Measurements from ENCODE around the gene PACS1. TPM values are rescaled to one million over a fixed set of nuclear protein-coding genes. Genes with fewer than 3 reads are reported as not detected.

PACS1 gene
- total RNA-seq, 2 experiments from 2014 or later, result 77.8 to 80.7 TPM

- no peak overlapping the region for H3K27ac Mint-ChIP-seq
- CTCF ChIA-PET, result interaction anchor here (2.4 kb wide), 1 partner anchor 62 kb away, joined by 10 read pairs; no protein-coding TSS in a partner anchor
- no peaks in the 10 kb centered on the region for H3K9me3 Mint-ChIP-seq
- H3K27me3 Mint-ChIP-seq (ENCODE audit: low read depth), result peaks cover 2% of the 10 kb centered on the region
- intact Hi-C loops (cut with micrococcal nuclease), result no loop called here
- H3K4me1 Mint-ChIP-seq (ENCODE audit: low read depth), result peaks cover 41% of the 10 kb centered on the region
- H3K36me3 Mint-ChIP-seq (ENCODE audit: low read depth), result no peaks in the 10 kb centered on the region
- no peak overlapping the region for H3K4me3 Mint-ChIP-seq
- DNase-seq, result no peak
These were observed 215.3 kb downstream of the PACS1 start for GRCh38 chr11:66285250-66285947.

- Mint-ChIP-seq H3K36me3 (ENCODE audit: low read depth) (no peaks in the 10 kb centered on the region), H3K27ac (no peak overlapping the region)
These were observed 216.6 kb downstream of the PACS1 start for GRCh38 chr11:66286699-66287098.

GRCh38 chr11:66287211-66287888, 217.3 kb downstream of the PACS1 start:
- intact Hi-C loops (cut with micrococcal nuclease), result no loop called here
- CTCF ChIA-PET, result interaction anchor here (0.6 to 2.4 kb wide), 3 partner anchors 25 to 64 kb away, joined by 3 to 10 read pairs (median 3); no protein-coding TSS in a partner anchor
- Mint-ChIP-seq H3K9me3 (no peaks in the 10 kb centered on the region), H3K36me3 (ENCODE audit: low read depth) (no peaks in the 10 kb centered on the region), H3K4me3 (peak overlapping the region; percentile 55), H3K4me1 (ENCODE audit: low read depth) (peaks cover 39% of the 10 kb centered on the region), H3K27ac (no peak overlapping the region), H3K27me3 (ENCODE audit: low read depth) (peaks cover 5% of the 10 kb centered on the region)
- no peak for DNase-seq

More at GRCh38 chr11:66286699-66287098, 216.6 kb downstream of the PACS1 start:
- Mint-ChIP-seq H3K9me3 (no peaks in the 10 kb centered on the region), H3K4me1 (ENCODE audit: low read depth) (peaks cover 43% of the 10 kb centered on the region), H3K4me3 (no peak overlapping the region), H3K27me3 (ENCODE audit: low read depth) (peaks cover 5% of the 10 kb centered on the region)
- intact Hi-C loops (cut with micrococcal nuclease), result no loop called here
- CTCF ChIA-PET, result interaction anchor here (0.6 to 2.4 kb wide), 4 partner anchors 26 to 1413 kb away, joined by 3 to 10 read pairs (median 3); no protein-coding TSS in a partner anchor
- DNase-seq, result no peak

GRCh38 chr11:66287889-66288670, 218.0 kb downstream of the PACS1 start:
- Mint-ChIP-seq H3K4me3 (peak overlapping the region; percentile 81), H3K27ac (peak overlapping the region; percentile 70), H3K4me1 (ENCODE audit: low read depth) (peaks cover 37% of the 10 kb centered on the region), H3K27me3 (ENCODE audit: low read depth) (peaks cover 12% of the 10 kb centered on the region), H3K36me3 (ENCODE audit: low read depth) (no peaks in the 10 kb centered on the region), H3K9me3 (no peaks in the 10 kb centered on the region)
- DNase-seq, result no peak
- CTCF ChIA-PET, result interaction anchor here (1.0 to 1.6 kb wide), 3 partner anchors 8 to 66 kb away, joined by 3 to 7 read pairs (median 5); no protein-coding TSS in a partner anchor
- intact Hi-C loops (cut with micrococcal nuclease), result loop anchor here (2.0 kb wide), 1 partner anchor 193 kb away; the partner anchor contains the start of gene DPP3

GRCh38 chr11:66288671-66289547, 218.8 kb downstream of the PACS1 start, which contains the start of gene YIF1A:
Gene YIF1A, minus strand, starts transcription at chr11:66289143. Its CDS starts 158 bp downstream, at chr11:66288985.
- intact Hi-C loops (cut with micrococcal nuclease), result loop anchor here (1.0 to 2.0 kb wide), 6 partner anchors 21 to 192 kb away; partner anchors contain the start of genes BRMS1, DPP3, NPAS4 and RAB1B
- Mint-ChIP-seq H3K27ac (peak within 1 kb of the TSS; percentile 70), H3K4me3 (peak within 1 kb of the TSS; percentile 81), H3K27me3 (ENCODE audit: low read depth) (peaks cover 18% of the 10 kb centered on the region), H3K36me3 (ENCODE audit: low read depth) (no peaks in the 10 kb centered on the region), H3K4me1 (ENCODE audit: low read depth) (peaks cover 35% of the 10 kb centered on the region), H3K9me3 (no peaks in the 10 kb centered on the region)
- CTCF ChIA-PET, result interaction anchor here (0.6 to 1.6 kb wide), 9 partner anchors 9 to 404 kb away, joined by 3 to 7 read pairs (median 3); no protein-coding TSS in a partner anchor
- DNase-seq, result peak; percentile 99

- intact Hi-C loops (cut with micrococcal nuclease), result loop anchor here (1.0 to 2.0 kb wide), 6 partner anchors 21 to 191 kb away; partner anchors contain the start of genes BRMS1, DPP3, NPAS4 and RAB1B
- CTCF ChIA-PET, result interaction anchor here (0.8 to 1.6 kb wide), 5 partner anchors 8 to 405 kb away, joined by 3 to 7 read pairs (median 3); no protein-coding TSS in a partner anchor
- no peaks in the 10 kb centered on the region for H3K36me3 Mint-ChIP-seq (ENCODE audit: low read depth)
- H3K9me3 Mint-ChIP-seq, result no peaks in the 10 kb centered on the region
- peak overlapping the region; percentile 65 for H3K27ac Mint-ChIP-seq
- peaks cover 35% of the 10 kb centered on the region for H3K4me1 Mint-ChIP-seq (ENCODE audit: low read depth)
- peak; percentile 87 for DNase-seq
- peak overlapping the region; percentile 81 for H3K4me3 Mint-ChIP-seq
- H3K27me3 Mint-ChIP-seq (ENCODE audit: low read depth), result peaks cover 18% of the 10 kb centered on the region
These were observed 219.7 kb downstream of the PACS1 start for GRCh38 chr11:66289548-66290329.

GRCh38 chr11:66290330-66290621, 220.2 kb downstream of the PACS1 start:
- Mint-ChIP-seq H3K27me3 (ENCODE audit: low read depth) (peaks cover 18% of the 10 kb centered on the region), H3K9me3 (no peaks in the 10 kb centered on the region), H3K27ac (no peak overlapping the region), H3K4me3 (peak overlapping the region; percentile 81), H3K36me3 (ENCODE audit: low read depth) (no peaks in the 10 kb centered on the region), H3K4me1 (ENCODE audit: low read depth) (peaks cover 35% of the 10 kb centered on the region)
- no peak for DNase-seq
- CTCF ChIA-PET, result no interaction called here
- intact Hi-C loops (cut with micrococcal nuclease), result no loop called here

- DNase-seq, result no peak
- CTCF ChIA-PET, result interaction anchor here (1.0 kb wide), 1 partner anchor 20 kb away, joined by 3 read pairs; no protein-coding TSS in a partner anchor
- Mint-ChIP-seq H3K4me3 (no peak overlapping the region), H3K27ac (no peak overlapping the region), H3K9me3 (no peaks in the 10 kb centered on the region), H3K27me3 (ENCODE audit: low read depth) (peaks cover 18% of the 10 kb centered on the region), H3K4me1 (ENCODE audit: low read depth) (peaks cover 35% of the 10 kb centered on the region), H3K36me3 (ENCODE audit: low read depth) (no peaks in the 10 kb centered on the region)
- intact Hi-C loops (cut with micrococcal nuclease), result no loop called here
These were observed 221.2 kb downstream of the PACS1 start for GRCh38 chr11:66291303-66291705.

- Mint-ChIP-seq H3K27me3 (ENCODE audit: low read depth) (peaks cover 18% of the 10 kb centered on the region), H3K4me1 (ENCODE audit: low read depth) (peaks cover 33% of the 10 kb centered on the region), H3K36me3 (ENCODE audit: low read depth) (no peaks in the 10 kb centered on the region), H3K9me3 (no peaks in the 10 kb centered on the region), H3K4me3 (peak within 1 kb of the TSS; percentile 40), H3K27ac (no peak within 1 kb of the TSS)
- CTCF ChIA-PET, result interaction anchor here (1.0 kb wide), 1 partner anchor 20 kb away, joined by 3 read pairs; no protein-coding TSS in a partner anchor
- no peak for DNase-seq
- intact Hi-C loops (cut with micrococcal nuclease), result no loop called here
These were observed 221.9 kb downstream of the PACS1 start, which contains the start of gene TMEM151A for GRCh38 chr11:66291706-66292542. Gene TMEM151A, plus strand, starts transcription at chr11:66291894. Its CDS starts 120 bp downstream, at chr11:66292014.

Data from activated naive CD4-positive, alpha-beta T cell treated with anti-CD3 and anti-CD28 coated beads for 36 hours (primary cell).